Panc1 (cell line): ENCODE data around the gene ADSS1.

Source experiments
- CTCF ChIP-seq: fragments of 450-650 bp; IDR thresholded peaks from 2 replicates; pipeline ENCODE4 v1.5.1; 2017; ENCODE audit warnings: mild to moderate bottlenecking
- POLR2AphosphoS5 ChIP-seq: IDR thresholded peaks from 2 replicates; pipeline ENCODE4 v1.6.1; 2012; ENCODE audit warnings: mild to moderate bottlenecking, low read depth, low read length, moderate library complexity
- REST ChIP-seq, 2 experiments: IDR thresholded peaks; 2 replicates each; pipeline ENCODE4 v1.6.1; 2011 to 2012; ENCODE audit warnings: low read depth in 2 of 2, control low read depth in 1 of 2, low read length in 1 of 2, mild to moderate bottlenecking in 1 of 2, moderate library complexity in 1 of 2; ENCODE audit not compliant: insufficient read depth in 1 of 2
- SIN3A ChIP-seq: IDR thresholded peaks from 2 replicates; pipeline ENCODE4 v1.6.1; 2012; ENCODE audit warnings: low read depth, mild to moderate bottlenecking, low read length, moderate library complexity, borderline replicate concordance; ENCODE audit not compliant: insufficient read depth

GRCh38 chr14:104694991-104695659 is 28.9 kb upstream of the ADSS1 start:
- no peak for TF ChIP-seq CTCF
- no peak; the same call in 1 of the 2 replicates for TF ChIP-seq POLR2AphosphoS5
- TF ChIP-seq SIN3A = no peak
- no peak for TF ChIP-seq REST (IDR thresholded peaks at IDR 0.05; ENCODE audit: insufficient read depth in 1 of 2, low read depth in 2 of 2, low read length in 1 of 2)
